ENCODE results near the gene ZBTB3.

The ZBTB3 gene

GRCh38 chr11:62788991-62789390 lies 35.0 kb upstream of the ZBTB3 start:
- TF ChIP-seq REST (IDR thresholded peaks at IDR 0.05; ENCODE audit: insufficient read depth in 1 of 2, low read depth in 2 of 2, low read length in 2 of 2) (no peak), TAF1 (IDR thresholded peaks at IDR 0.05; ENCODE audit: borderline replicate concordance, insufficient read depth, low read length) (no peak), SIN3A (IDR thresholded peaks at IDR 0.05; ENCODE audit: borderline replicate concordance, insufficient read depth, low read length) (no peak), POLR2AphosphoS5 (IDR thresholded peaks at IDR 0.05; ENCODE audit: low read depth, low read length) (no peak), FOXP2 (optimal IDR thresholded peaks at IDR 0.05; ENCODE audit: borderline replicate concordance, extremely low read depth, extremely low read length, insufficient read depth) (no peak)

GRCh38 chr11:62787005-62787759 lies 33.2 kb upstream of the ZBTB3 start, which contains the start of gene TMEM179B:
TSS of gene TMEM179B (plus strand) at chr11:62787402. CDS start at chr11:62787432, 30 bp downstream.
- TF ChIP-seq TAF1 (IDR thresholded peaks at IDR 0.05; ENCODE audit: borderline replicate concordance, insufficient read depth, low read length) (peak; percentile 97; the same call in 1 of the 2 replicates), SIN3A (IDR thresholded peaks at IDR 0.05; ENCODE audit: borderline replicate concordance, insufficient read depth, low read length) (peak; percentile 90), FOXP2 (optimal IDR thresholded peaks at IDR 0.05; ENCODE audit: borderline replicate concordance, extremely low read depth, extremely low read length, insufficient read depth) (peak; percentile 85), REST (IDR thresholded peaks at IDR 0.05; ENCODE audit: insufficient read depth in 1 of 2, low read depth in 2 of 2, low read length in 2 of 2) (peak; percentile 42 to 62; a peak in 3 of 4 replicates), POLR2AphosphoS5 (IDR thresholded peaks at IDR 0.05; ENCODE audit: low read depth, low read length) (peak; percentile 97)

- TF ChIP-seq SIN3A (IDR thresholded peaks at IDR 0.05; ENCODE audit: borderline replicate concordance, insufficient read depth, low read length) (peak; percentile 71; the same call in 1 of the 2 replicates), POLR2AphosphoS5 (IDR thresholded peaks at IDR 0.05; ENCODE audit: low read depth, low read length) (no peak), FOXP2 (optimal IDR thresholded peaks at IDR 0.05; ENCODE audit: borderline replicate concordance, extremely low read depth, extremely low read length, insufficient read depth) (peak; percentile 31), TAF1 (IDR thresholded peaks at IDR 0.05; ENCODE audit: borderline replicate concordance, insufficient read depth, low read length) (0 out of 2 replicates have a peak, but pooled peaks have one; percentile 48)
Measured at GRCh38 chr11:62786318-62787004, 32.5 kb upstream of the ZBTB3 start.

- TF ChIP-seq SIN3A (IDR thresholded peaks at IDR 0.05; ENCODE audit: borderline replicate concordance, insufficient read depth, low read length) (no peak), FOXP2 (optimal IDR thresholded peaks at IDR 0.05; ENCODE audit: borderline replicate concordance, extremely low read depth, extremely low read length, insufficient read depth) (no peak), POLR2AphosphoS5 (IDR thresholded peaks at IDR 0.05; ENCODE audit: low read depth, low read length) (no peak), TAF1 (IDR thresholded peaks at IDR 0.05; ENCODE audit: borderline replicate concordance, insufficient read depth, low read length) (no peak), REST (IDR thresholded peaks at IDR 0.05; ENCODE audit: insufficient read depth in 1 of 2, low read depth in 2 of 2, low read length in 2 of 2) (no peak)
Measured at GRCh38 chr11:62782753-62783152, 28.8 kb upstream of the ZBTB3 start.

GRCh38 chr11:62778441-62778840 lies 24.5 kb upstream of the ZBTB3 start:
- TF ChIP-seq FOXP2 (optimal IDR thresholded peaks at IDR 0.05; ENCODE audit: borderline replicate concordance, extremely low read depth, extremely low read length, insufficient read depth) (no peak), TAF1 (IDR thresholded peaks at IDR 0.05; ENCODE audit: borderline replicate concordance, insufficient read depth, low read length) (no peak), POLR2AphosphoS5 (IDR thresholded peaks at IDR 0.05; ENCODE audit: low read depth, low read length) (no peak), REST (IDR thresholded peaks at IDR 0.05; ENCODE audit: insufficient read depth in 1 of 2, low read depth in 2 of 2, low read length in 2 of 2) (no peak), SIN3A (IDR thresholded peaks at IDR 0.05; ENCODE audit: borderline replicate concordance, insufficient read depth, low read length) (no peak)
